DMS53 (cell line): Measurements from ENCODE around the gene RSPH1.

Source experiments
- DNase-seq: peaks from one replicate; lab custom pipeline; 2025; lab: John Stamatoyannopoulos, UW

Gene RSPH1

GRCh38 chr21:42445311-42445710 lies 50.7 kb downstream of the RSPH1 start:
- no peak for DNase-seq

GRCh38 chr21:42444745-42445059 lies 51.3 kb downstream of the RSPH1 start:
- DNase-seq = no peak

- DNase-seq = no peak
Measured at GRCh38 chr21:42443876-42444744, 51.9 kb downstream of the RSPH1 start.

- no peak for DNase-seq
Measured at GRCh38 chr21:42443181-42443785, 52.7 kb downstream of the RSPH1 start.

GRCh38 chr21:42441963-42442362 lies 54.1 kb downstream of the RSPH1 start:
- DNase-seq = no peak

GRCh38 chr21:42440187-42440792 lies 55.7 kb downstream of the RSPH1 start:
- no peak for DNase-seq

- DNase-seq = no peak
Measured at GRCh38 chr21:42439284-42440186, 56.5 kb downstream of the RSPH1 start.

GRCh38 chr21:42438316-42439205 lies 57.5 kb downstream of the RSPH1 start:
- DNase-seq = no peak

- DNase-seq = no peak
Measured at GRCh38 chr21:42437786-42438185, 58.2 kb downstream of the RSPH1 start.

GRCh38 chr21:42436914-42437313 lies 59.1 kb downstream of the RSPH1 start:
- no peak for DNase-seq

- DNase-seq = no peak
Measured at GRCh38 chr21:42435833-42436232, 60.2 kb downstream of the RSPH1 start.

GRCh38 chr21:42435401-42435800 lies 60.6 kb downstream of the RSPH1 start:
- DNase-seq = no peak

- no peak for DNase-seq
Measured at GRCh38 chr21:42434884-42435283, 61.1 kb downstream of the RSPH1 start.

- DNase-seq = no peak
Measured at GRCh38 chr21:42433946-42434551, 62.0 kb downstream of the RSPH1 start.

GRCh38 chr21:42432695-42433094 lies 63.3 kb downstream of the RSPH1 start:
- no peak for DNase-seq

GRCh38 chr21:42431196-42431595 lies 64.8 kb downstream of the RSPH1 start:
- DNase-seq = no peak

GRCh38 chr21:42430521-42430920 lies 65.5 kb downstream of the RSPH1 start:
- no peak for DNase-seq

GRCh38 chr21:42429856-42430255 lies 66.2 kb downstream of the RSPH1 start:
- DNase-seq = no peak

- no peak for DNase-seq
Measured at GRCh38 chr21:42429021-42429420, 67.0 kb downstream of the RSPH1 start.

GRCh38 chr21:42427809-42428419 lies 68.1 kb downstream of the RSPH1 start:
- no peak for DNase-seq
